IPS-18c (cell line): ENCODE data around the gene PLXNC1.

Experiments
- H3K4me3 ChIP-seq: 2 replicates; pipeline ENCODE4 v1.7.0; 2013; ENCODE audit warnings: low read depth, mild to moderate bottlenecking, low read length, moderate library complexity; ENCODE audit not compliant: insufficient read depth
- H3K9me3 ChIP-seq: one replicate; pipeline ENCODE4 v1.6.1; 2013; ENCODE audit warnings: mild to moderate bottlenecking, low read length, moderate library complexity; ENCODE audit not compliant: control insufficient read depth, insufficient read depth

PLXNC1 gene

DNA sequence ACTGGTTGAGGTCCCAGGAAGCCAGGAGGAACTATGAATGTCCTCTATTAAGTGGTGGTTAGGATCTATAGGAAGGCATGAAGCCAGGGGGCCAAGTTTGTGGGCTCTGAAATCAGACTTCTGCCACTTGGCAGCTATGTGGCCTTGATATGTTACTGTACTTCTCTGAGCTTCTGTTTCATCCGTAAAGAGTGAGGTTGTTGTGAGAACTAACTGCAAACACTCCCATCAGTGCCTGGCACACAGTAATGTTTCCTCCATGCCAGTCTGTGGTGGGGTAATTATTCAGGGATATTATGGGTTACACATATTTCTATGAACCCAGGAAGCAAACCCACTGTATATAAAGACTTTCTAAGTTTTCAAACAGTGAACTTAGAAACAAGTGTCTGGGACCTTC, 57.4 kb downstream of the PLXNC1 start:
- Histone ChIP-seq H3K4me3 (no peak overlapping the region), H3K9me3 (no peaks in the 10 kb centered on the region)

GRCh38 chr12:94206886-94207285, 58.5 kb downstream of the PLXNC1 start:
- Histone ChIP-seq H3K9me3 (no peaks in the 10 kb centered on the region), H3K4me3 (no peak overlapping the region)

DNA sequence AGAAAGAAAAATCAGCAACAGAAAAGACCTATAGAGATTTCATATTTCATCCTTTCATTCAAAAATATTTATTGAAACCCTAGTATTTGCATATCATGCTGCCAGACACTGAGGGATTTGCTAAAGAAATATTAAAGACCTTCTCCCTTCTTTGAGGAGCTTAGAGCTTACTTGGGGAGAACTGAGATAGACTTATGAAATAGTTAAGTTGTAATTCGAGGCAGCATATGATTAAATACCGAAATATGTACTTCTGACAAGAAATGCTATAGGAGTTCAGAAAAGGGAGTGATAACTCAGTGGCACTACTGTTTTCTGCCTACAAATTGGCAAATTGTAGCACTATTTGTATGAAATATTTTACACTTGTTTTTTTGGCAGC, 59.1 kb downstream of the PLXNC1 start:
- Histone ChIP-seq H3K9me3 (no peaks in the 10 kb centered on the region), H3K4me3 (no peak overlapping the region)

DNA sequence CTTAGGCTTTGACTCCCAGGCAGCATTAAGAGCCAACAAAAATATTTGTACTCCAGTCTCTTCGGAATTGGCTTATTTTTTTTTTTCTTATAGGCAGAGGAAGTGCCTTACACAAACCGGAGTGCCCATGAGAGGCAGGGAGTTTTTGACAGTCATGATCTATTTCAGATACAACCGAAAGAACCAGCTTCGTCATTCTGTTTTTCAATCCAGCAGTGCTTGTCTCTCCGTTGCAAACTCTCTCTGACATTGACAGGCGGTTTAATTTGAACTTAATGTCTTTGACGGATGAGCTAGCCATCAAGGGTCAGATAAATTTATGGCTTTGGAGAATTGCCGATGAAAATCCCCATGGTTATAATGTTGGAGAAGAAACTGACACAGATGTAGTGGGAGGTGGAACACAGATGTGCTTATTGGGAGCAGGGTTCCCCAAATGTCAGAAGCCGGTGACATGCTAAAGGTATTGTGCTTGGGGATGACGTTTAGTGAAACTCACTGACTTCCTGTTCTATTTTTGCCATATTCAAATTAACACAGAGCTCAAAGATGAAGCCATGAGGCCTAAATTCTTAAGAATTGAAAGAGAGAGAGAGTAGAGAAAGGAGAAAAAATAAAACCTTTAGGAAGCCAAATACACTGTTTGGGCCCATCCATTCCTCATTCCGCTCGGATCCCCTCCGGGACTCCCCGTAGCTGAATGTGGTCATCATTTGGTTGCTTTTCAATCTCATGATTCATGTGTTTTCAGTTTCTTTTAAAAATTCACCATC, 59.7 kb downstream of the PLXNC1 start:
- no peak overlapping the region for H3K4me3 ChIP-seq

GRCh38 chr12:94208622-94208966, 60.2 kb downstream of the PLXNC1 start:
- Histone ChIP-seq H3K4me3 (no peak overlapping the region), H3K9me3 (no peaks in the 10 kb centered on the region)

More for the DNA sequence above, 59.7 kb downstream of the PLXNC1 start:
- no peaks in the 10 kb centered on the region for H3K9me3 ChIP-seq

- Histone ChIP-seq H3K9me3 (no peaks in the 10 kb centered on the region), H3K4me3 (no peak overlapping the region)
These were observed 60.9 kb downstream of the PLXNC1 start for GRCh38 chr12:94209240-94209639.

GRCh38 chr12:94211021-94211420, 62.6 kb downstream of the PLXNC1 start:
- Histone ChIP-seq H3K9me3 (no peaks in the 10 kb centered on the region), H3K4me3 (no peak overlapping the region)

- no peak overlapping the region for H3K4me3 ChIP-seq
- H3K9me3 ChIP-seq = no peaks in the 10 kb centered on the region
These were observed 69.9 kb downstream of the PLXNC1 start for GRCh38 chr12:94218233-94218632.

DNA sequence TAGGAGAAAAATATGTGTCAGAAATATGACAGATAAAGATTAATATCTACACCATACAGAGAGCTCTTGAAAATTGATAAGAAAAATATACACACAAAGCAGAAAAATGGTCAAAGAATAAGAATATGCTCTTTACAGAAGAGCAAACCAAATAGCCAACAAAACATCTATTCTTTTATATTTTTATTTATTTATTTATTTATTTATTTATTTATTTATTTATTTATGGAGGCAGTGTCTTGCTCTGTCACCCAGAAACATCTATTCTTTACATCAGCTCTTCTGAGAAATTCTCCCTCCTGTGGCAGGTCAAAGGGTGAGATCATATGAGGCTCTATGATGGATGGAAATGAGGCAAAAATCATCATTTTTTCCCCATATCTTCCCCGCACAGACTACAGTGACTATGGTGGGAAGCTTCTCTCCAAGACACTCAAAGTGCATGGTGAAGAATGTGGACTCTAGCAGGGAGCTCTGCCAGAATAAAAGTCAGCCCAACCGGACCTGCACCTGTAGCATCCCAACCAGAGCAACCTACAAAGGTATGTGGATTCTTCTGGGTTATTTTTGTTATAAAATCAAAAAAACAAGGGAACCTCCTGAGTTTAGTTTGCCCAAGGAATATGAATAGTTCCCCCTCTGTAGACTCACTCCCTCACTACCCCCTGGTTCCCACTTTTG, 71.4 kb downstream of the PLXNC1 start:
- H3K4me3 ChIP-seq = no peak overlapping the region
- no peaks in the 10 kb centered on the region for H3K9me3 ChIP-seq

DNA sequence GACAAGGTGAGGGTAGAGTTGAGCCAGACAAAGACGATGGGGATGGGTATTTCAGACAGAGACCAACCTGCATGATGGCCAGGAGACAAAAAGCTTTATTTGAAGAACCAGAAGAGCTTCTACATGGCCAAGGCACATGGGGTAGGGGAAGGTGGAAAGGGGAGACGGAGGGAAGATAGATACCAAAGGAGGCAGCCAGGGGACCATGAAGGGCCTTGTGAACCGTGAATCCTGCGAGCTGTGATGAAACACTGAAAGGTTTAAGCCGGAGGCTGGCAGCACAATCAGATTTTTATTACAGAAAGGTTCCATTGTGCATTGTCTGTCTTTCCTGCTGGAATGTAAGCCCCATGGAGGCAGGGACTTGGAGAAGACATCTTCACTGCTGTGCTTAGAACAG, 72.4 kb downstream of the PLXNC1 start:
- no peaks in the 10 kb centered on the region for H3K9me3 ChIP-seq
- no peak overlapping the region for H3K4me3 ChIP-seq

DNA sequence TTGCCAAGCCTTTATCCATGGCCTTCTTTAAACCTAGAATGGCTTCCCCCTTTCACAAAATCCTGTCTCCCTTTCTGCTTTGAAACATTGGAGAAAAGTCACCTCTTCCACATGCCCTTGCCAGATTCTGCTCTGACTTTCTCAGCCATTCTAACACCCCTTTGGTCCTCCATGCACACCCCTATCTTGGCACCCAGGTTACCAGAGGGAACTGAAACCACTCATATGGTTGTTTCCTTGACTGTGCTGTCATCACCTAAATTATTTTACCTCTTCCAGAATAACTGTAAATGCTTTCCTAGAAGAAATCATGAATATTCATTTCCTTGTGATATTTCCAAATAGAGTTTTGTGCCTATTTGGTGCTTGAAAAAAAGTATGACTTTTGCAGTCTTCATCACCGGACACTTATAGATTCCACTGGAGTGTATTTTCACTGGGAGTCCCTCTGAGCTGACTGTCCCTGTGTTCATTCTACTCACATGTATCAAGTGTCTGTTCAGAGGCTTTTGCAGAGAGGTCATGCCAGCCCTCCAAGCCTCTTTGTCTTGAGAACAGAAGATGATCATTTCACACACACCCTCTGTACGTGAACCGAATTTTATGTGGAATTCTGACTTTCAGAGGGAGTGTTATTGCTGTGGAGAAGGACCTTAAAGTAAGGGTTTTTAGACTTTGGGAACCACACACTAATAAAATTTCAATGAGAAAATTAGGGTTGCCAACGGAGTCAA, 74.1 kb downstream of the PLXNC1 start:
- Histone ChIP-seq H3K9me3 (no peaks in the 10 kb centered on the region), H3K4me3 (no peak overlapping the region)

- H3K9me3 ChIP-seq = no peaks in the 10 kb centered on the region
- H3K4me3 ChIP-seq = no peak overlapping the region
These were observed 75.5 kb downstream of the PLXNC1 start for GRCh38 chr12:94223842-94224241.

GRCh38 chr12:94225506-94225905, 77.1 kb downstream of the PLXNC1 start:
- H3K4me3 ChIP-seq = no peak overlapping the region
- H3K9me3 ChIP-seq = no peaks in the 10 kb centered on the region

DNA sequence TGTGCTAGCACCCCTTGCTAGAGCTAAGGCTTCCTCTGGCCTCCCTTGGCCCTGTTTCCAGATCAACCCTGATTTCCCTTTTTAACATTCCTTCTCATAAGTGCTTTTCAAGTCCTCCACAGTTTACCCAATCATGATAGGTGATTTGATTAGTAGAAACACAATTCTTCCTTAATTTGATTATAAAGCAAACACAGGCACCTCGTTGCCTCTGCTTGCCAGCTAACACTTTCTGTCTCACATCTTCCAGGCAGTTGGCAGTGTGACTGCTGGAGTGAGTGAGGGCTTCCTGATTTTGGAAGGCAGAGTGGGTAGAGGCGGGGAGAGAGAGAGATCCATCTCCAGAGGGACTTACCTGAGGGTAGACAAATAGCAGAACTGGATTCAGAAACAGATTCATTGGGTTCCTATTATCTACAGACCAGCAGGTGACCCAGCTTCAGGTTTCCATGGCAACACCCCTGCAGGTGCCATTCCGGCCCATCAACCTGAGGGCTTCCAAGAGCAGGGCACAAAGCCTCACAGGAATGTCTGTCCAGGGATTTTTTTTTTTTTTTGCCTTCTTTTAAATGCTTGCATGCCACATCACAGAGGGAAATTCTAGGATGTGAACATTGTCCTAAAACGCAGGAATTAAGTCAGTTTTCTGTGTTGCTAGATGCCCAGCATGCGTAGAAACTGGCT, 77.7 kb downstream of the PLXNC1 start:
- H3K9me3 ChIP-seq = no peaks in the 10 kb centered on the region
- no peak overlapping the region for H3K4me3 ChIP-seq

- no peaks in the 10 kb centered on the region for H3K9me3 ChIP-seq
- H3K4me3 ChIP-seq = no peak overlapping the region
These were observed 78.7 kb downstream of the PLXNC1 start for GRCh38 chr12:94227066-94227465.

DNA sequence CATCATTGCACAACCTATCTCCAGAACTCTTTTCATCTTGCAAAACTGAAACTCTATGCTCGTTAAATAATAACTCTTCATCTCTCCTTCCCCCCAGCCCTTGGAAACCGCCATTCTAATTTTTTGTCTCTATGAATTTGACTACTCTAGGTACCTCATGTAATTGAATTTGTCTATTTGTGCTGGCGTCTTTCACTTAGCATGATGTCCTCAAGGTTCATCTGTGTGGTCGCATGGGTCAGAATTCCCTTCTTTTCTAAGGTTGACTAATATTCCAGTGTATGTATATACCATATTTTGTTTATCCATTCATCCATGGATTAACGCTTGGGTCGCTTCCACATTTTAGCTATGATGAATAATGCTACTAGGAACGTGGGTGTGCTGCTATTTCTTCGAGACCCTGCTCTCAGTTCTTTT, 80.1 kb downstream of the PLXNC1 start:
- H3K9me3 ChIP-seq = no peaks in the 10 kb centered on the region
- no peak overlapping the region for H3K4me3 ChIP-seq

DNA sequence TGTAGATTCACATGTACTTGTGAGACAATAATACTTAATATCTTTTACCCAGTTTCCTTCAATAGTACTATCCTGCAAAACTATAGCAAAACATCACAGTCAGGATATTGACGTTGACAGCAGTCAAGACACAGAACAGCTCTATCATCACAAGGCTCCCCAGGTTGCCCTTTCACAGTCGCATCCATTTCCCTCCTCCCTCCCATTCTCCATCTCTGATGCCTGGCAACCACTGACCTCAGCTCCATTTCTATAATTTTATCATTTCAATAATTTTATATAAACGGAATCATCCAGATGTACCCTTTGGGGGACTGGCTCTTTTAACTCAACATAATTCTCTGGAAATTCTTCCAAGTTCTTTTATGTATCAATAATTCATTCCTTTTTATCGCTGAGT, 81.5 kb downstream of the PLXNC1 start:
- H3K9me3 ChIP-seq = no peaks in the 10 kb centered on the region
- H3K4me3 ChIP-seq = no peak overlapping the region
